Ishikawa (cell line): ENCODE data around the gene RETREG3.

Source experiments
- CEBPB ChIP-seq: IDR thresholded peaks from 2 replicates; pipeline ENCODE4 v1.6.1; 2012
- CREB1 ChIP-seq: IDR thresholded peaks from 2 replicates; pipeline ENCODE4 v1.6.1; 2012; ENCODE audit warnings: low read depth
- EGR1 ChIP-seq: IDR thresholded peaks from 2 replicates; pipeline ENCODE4 v1.6.1; 2012
- EP300 ChIP-seq: IDR thresholded peaks from 2 replicates; pipeline ENCODE4 v1.6.1; 2012; ENCODE audit warnings: borderline replicate concordance
- FOXM1 ChIP-seq: IDR thresholded peaks from 2 replicates; pipeline ENCODE4 v1.6.1; 2012; ENCODE audit warnings: low read depth, borderline replicate concordance
- NFIC ChIP-seq: IDR thresholded peaks from 2 replicates; pipeline ENCODE4 v1.6.1; 2012
- RAD21 ChIP-seq: IDR thresholded peaks from 2 replicates; pipeline ENCODE4 v1.6.1; 2012; ENCODE audit warnings: low read depth
- REST ChIP-seq: IDR thresholded peaks from 2 replicates; pipeline ENCODE4 v1.6.1; 2012; ENCODE audit warnings: low read depth, mild to moderate bottlenecking
- TAF1 ChIP-seq: IDR thresholded peaks from 2 replicates; pipeline ENCODE4 v1.6.1; 2012; ENCODE audit warnings: low read depth, mild to moderate bottlenecking
- TCF12 ChIP-seq: IDR thresholded peaks from 2 replicates; pipeline ENCODE4 v1.6.1; 2012; ENCODE audit warnings: low read depth
- TEAD4 ChIP-seq: IDR thresholded peaks from 2 replicates; pipeline ENCODE4 v1.6.1; 2012
- USF1 ChIP-seq: IDR thresholded peaks from 2 replicates; pipeline ENCODE4 v1.6.1; 2012
- YY1 ChIP-seq: IDR thresholded peaks from 2 replicates; pipeline ENCODE4 v1.6.1; 2012; ENCODE audit warnings: low read depth
- ZBTB7A ChIP-seq: IDR thresholded peaks from 2 replicates; pipeline ENCODE4 v1.6.1; 2012; ENCODE audit warnings: low read depth
- TF ChIP-seq, protein P1 (sequence below): IDR thresholded peaks from 2 replicates; pipeline ENCODE4 v1.6.1; 2012

Gene RETREG3

DNA sequence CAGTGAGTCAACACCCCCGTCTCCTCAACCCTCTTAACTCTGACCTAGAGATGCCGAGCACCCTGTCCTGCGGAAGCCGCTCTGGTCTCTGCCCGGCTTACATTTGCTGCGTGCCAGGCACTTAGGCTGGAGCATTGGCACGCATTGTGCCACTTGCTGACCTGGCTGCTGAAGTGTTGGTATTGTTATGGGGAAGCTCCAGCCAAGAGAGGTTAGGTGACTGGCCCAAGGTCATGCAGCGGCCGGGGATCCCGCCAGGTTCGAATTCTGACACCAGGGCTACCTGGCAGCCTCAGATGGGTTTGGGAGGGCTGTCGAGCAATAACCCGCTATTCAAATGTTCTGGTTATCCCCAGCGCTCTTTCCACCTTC, 61.5 kb downstream of the RETREG3 start:
- no peak for TF ChIP-seq TCF12
- TF ChIP-seq, protein P1, sequence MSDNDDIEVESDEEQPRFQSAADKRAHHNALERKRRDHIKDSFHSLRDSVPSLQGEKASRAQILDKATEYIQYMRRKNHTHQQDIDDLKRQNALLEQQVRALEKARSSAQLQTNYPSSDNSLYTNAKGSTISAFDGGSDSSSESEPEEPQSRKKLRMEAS, result no peak

DNA sequence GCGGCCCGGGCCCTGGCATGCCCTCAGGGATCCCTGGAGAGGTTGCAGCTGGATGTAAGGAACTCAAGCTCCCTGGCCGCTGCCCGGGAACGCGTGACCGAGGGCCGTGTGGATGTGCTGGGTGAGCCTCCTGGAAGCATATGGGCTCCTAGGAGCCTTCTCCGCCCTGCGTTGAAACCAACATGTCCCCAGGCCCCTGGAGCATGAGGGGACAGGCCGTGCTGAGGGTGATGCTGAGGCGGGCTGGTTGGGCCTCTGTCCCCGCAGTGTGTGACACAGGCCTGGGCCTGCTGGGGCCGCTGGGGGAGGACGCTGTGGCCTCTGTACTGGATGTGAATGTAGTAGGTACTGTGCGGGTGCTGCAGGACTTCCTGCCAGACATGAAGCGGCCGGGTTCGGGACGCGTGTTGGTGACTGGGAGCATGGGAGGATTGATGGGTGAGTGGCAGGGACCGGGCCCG, 62.1 kb downstream of the RETREG3 start:
- TF ChIP-seq TCF12 (no peak), REST (no peak), TEAD4 (no peak), NFIC (no peak), CEBPB (no peak), CREB1 (no peak)

- no peak for TF ChIP-seq RAD21
Measured at GRCh38 chr17:42544874-42545283, 64.3 kb downstream of the RETREG3 start.

DNA sequence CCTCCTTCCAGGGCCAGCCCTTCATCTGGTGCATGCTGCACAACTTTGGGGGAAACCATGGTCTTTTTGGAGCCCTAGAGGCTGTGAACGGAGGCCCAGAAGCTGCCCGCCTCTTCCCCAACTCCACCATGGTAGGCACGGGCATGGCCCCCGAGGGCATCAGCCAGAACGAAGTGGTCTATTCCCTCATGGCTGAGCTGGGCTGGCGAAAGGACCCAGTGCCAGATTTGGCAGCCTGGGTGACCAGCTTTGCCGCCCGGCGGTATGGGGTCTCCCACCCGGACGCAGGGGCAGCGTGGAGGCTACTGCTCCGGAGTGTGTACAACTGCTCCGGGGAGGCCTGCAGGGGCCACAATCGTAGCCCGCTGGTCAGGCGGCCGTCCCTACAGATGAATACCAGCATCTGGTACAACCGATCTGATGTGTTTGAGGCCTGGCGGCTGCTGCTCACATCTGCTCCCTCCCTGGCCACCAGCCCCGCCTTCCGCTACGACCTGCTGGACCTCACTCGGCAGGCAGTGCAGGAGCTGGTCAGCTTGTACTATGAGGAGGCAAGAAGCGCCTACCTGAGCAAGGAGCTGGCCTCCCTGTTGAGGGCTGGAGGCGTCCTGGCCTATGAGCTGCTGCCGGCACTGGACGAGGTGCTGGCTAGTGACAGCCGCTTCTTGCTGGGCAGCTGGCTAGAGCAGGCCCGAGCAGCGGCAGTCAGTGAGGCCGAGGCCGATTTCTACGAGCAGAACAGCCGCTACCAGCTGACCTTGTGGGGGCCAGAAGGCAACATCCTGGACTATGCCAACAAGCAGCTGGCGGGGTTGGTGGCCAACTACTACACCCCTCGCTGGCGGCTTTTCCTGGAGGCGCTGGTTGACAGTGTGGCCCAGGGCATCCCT, 65.7 kb downstream of the RETREG3 start:
- TF ChIP-seq REST (no peak), CREB1 (no peak), TEAD4 (no peak), RAD21 (no peak), NFIC (no peak), YY1 (no peak), CEBPB (no peak), EGR1 (no peak), TAF1 (no peak), TCF12 (no peak), ZBTB7A (no peak), EP300 (no peak), USF1 (no peak), FOXM1 (no peak)
- TF ChIP-seq, protein P1, result no peak

DNA sequence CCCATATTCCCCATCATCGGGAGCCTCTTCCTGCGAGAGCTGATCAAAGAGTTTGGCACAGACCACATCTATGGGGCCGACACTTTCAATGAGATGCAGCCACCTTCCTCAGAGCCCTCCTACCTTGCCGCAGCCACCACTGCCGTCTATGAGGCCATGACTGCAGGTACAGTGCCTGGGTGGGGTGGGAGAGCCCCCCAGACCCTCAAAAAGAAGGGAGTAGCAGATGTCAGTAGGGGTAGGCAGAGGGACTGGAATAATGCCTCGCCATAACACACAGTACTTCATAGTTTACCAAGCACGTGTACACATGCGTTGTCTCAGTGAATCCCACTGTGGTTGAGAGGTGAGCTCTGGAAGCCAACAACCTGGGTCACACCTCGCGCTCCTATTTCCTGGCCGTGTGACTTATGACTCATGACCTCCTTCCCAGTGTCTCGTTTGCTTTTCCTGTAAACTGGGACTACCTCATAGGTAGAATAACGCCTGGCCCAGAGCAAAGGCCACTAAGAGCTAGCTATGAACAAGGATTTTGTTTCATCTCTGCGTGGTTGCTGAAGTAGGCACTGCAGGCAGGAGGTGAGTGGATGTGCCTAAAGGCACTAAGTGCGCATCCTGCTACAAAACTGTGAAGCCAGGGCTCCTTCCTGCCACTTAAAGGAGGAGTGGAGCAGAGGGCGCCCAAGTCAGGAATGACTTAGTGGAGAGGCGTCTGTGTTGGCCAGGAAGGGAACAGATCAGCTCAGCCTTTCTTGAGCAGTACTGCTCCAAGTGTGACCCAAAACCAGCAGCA, 67.9 kb downstream of the RETREG3 start:
- no peak for TF ChIP-seq ZBTB7A
- TF ChIP-seq CREB1, result no peak
- TF ChIP-seq NFIC, result no peak

GRCh38 chr17:42538482-42538881, 70.7 kb downstream of the RETREG3 start:
- TF ChIP-seq EP300 (no peak), FOXM1 (no peak)

DNA sequence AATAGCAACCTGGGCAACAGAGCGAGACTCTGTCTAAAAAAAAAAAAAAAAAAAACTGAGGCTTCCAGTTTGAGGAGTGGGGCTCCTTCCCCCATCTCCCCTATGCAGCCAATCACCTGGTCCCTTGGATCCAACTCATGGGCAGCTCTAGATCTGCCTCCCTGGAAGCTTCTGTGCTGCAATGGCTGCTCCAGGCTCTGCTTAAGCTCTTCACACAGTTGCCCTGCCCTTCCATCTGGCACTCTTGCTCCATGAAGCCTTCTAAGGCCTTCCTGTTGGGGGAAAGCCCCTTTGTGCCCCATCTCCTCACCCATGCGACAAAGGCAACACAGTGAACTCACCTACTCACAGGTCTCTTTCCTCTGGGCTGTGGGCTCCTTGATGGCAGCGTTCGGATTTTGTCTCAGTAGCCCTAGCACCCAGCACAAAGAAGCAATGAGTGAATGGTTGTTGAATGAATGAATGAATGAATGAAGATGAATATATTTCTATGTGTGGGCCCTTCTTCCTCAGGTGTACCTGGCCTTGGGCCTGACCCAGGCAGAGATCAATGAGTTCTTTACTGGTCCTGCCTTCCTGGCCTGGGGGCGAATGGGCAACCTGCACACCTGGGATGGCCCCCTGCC, 71.2 kb downstream of the RETREG3 start:
- TF ChIP-seq TAF1 (no peak), NFIC (no peak), TCF12 (no peak), TEAD4 (no peak), YY1 (no peak), RAD21 (no peak), EP300 (no peak), USF1 (no peak), FOXM1 (no peak), CEBPB (no peak), EGR1 (no peak)
- TF ChIP-seq, protein P1, result no peak
